Measurements from ENCODE around the gene HERC2. TPM values are rescaled to one million over a fixed set of nuclear protein-coding genes. Genes with fewer than 3 reads are reported as not detected.
"Not testable (repeated sequence)": the region's sequence is repeated elsewhere in the genome, so short reads cannot be mapped to it uniquely, and the experiment has no call there.

Gene HERC2
- total RNA-seq, 3 donors from 2014 or later: 61.2 to 109 (median 73.9) TPM

GRCh38 chr15:28294560-28294959 lies 27.4 kb downstream of the HERC2 start:
- H3K36me3 ChIP-seq (ENCODE audit: low read depth); ATAC-seq; H3K9me3 ChIP-seq; H3K4me1 ChIP-seq (ENCODE audit: low read depth); DNase-seq; H3K4me3 ChIP-seq; intact Hi-C loops (cut with DNase I, micrococcal nuclease): not testable (repeated sequence)

- DNase-seq (no peak), ATAC-seq (no peak)
- intact Hi-C loops (cut with DNase I, micrococcal nuclease): no loop called here
- no peaks in the 10 kb centered on the region for H3K9me3 ChIP-seq
- TF ChIP-seq CTCF (IDR thresholded peaks at IDR 0.05): no peak
- no peaks in the 10 kb centered on the region for H3K4me1 ChIP-seq (ENCODE audit: low read depth)
- H3K4me3 ChIP-seq: no peak overlapping the region
- H3K36me3 ChIP-seq (ENCODE audit: low read depth): no peaks in the 10 kb centered on the region
These were observed 32.1 kb downstream of the HERC2 start for GRCh38 chr15:28289694-28290463.

- intact Hi-C loops (cut with DNase I, micrococcal nuclease); H3K4me3 ChIP-seq; H3K4me1 ChIP-seq (ENCODE audit: low read depth); DNase-seq; H3K36me3 ChIP-seq (ENCODE audit: low read depth); ATAC-seq; H3K9me3 ChIP-seq: not testable (repeated sequence)
These were observed 32.9 kb downstream of the HERC2 start for GRCh38 chr15:28288830-28289693.

GRCh38 chr15:28286659-28287058 lies 35.3 kb downstream of the HERC2 start:
- H3K9me3 ChIP-seq; H3K4me3 ChIP-seq; ATAC-seq; DNase-seq; intact Hi-C loops (cut with DNase I, micrococcal nuclease); H3K4me1 ChIP-seq (ENCODE audit: low read depth); H3K36me3 ChIP-seq (ENCODE audit: low read depth): not testable (repeated sequence)

GRCh38 chr15:28286031-28286430 lies 35.9 kb downstream of the HERC2 start:
- Histone ChIP-seq H3K4me1 (ENCODE audit: low read depth) (no peaks in the 10 kb centered on the region), H3K4me3 (no peak overlapping the region), H3K9me3 (no peaks in the 10 kb centered on the region), H3K36me3 (ENCODE audit: low read depth) (no peaks in the 10 kb centered on the region)
- no peak for TF ChIP-seq CTCF (IDR thresholded peaks at IDR 0.05)
- ATAC-seq (no peak), DNase-seq (no peak)
- intact Hi-C loops (cut with DNase I, micrococcal nuclease): no loop called here

- DNase-seq: no peak
- Histone ChIP-seq H3K36me3 (ENCODE audit: low read depth) (no peaks in the 10 kb centered on the region), H3K4me1 (ENCODE audit: low read depth) (no peaks in the 10 kb centered on the region), H3K9me3 (no peaks in the 10 kb centered on the region), H3K4me3 (no peak overlapping the region)
- intact Hi-C loops (cut with DNase I, micrococcal nuclease): no loop called here
- no peak for ATAC-seq
- no peak for TF ChIP-seq CTCF (IDR thresholded peaks at IDR 0.05)
These were observed 40.1 kb downstream of the HERC2 start for GRCh38 chr15:28281876-28282275.

GRCh38 chr15:28274635-28275034 lies 47.3 kb downstream of the HERC2 start:
- Histone ChIP-seq H3K36me3 (ENCODE audit: low read depth) (no peaks in the 10 kb centered on the region), H3K9me3 (no peaks in the 10 kb centered on the region), H3K4me3 (no peak overlapping the region), H3K4me1 (ENCODE audit: low read depth) (no peaks in the 10 kb centered on the region)
- no peak for TF ChIP-seq CTCF (IDR thresholded peaks at IDR 0.05)
- intact Hi-C loops (cut with DNase I, micrococcal nuclease): no loop called here
- DNase-seq (no peak), ATAC-seq (no peak)

Measured in mucosa of descending colon (tissue), 3 donors.